Measurements from ENCODE around the gene RNF148.
A peak's percentile ranks its signal among the peaks of the same experiment; 100 is the strongest.

The RNF148 gene

GRCh38 chr7:122702872-122703510 lies at the start of gene RNF148:
RNF148 (minus strand) TSS chr7:122702922; CDS start chr7:122702750, 172 bp downstream.
- DNase-seq (ENCODE audit: low spot score): no peak

- DNase-seq (ENCODE audit: low spot score): no peak
Measured at GRCh38 chr7:122750389-122750788, 47.7 kb upstream of the RNF148 start.

GRCh38 chr7:122748195-122748594 lies 45.5 kb upstream of the RNF148 start:
- DNase-seq (ENCODE audit: low spot score): peak; percentile 36

GRCh38 chr7:122746948-122747347 lies 44.2 kb upstream of the RNF148 start:
- DNase-seq (ENCODE audit: low spot score): no peak

- DNase-seq (ENCODE audit: low spot score): no peak
Measured at GRCh38 chr7:122743211-122743610, 40.5 kb upstream of the RNF148 start.

- DNase-seq (ENCODE audit: low spot score): no peak
Measured at GRCh38 chr7:122738947-122739346, 36.2 kb upstream of the RNF148 start.

GRCh38 chr7:122736183-122736582 lies 33.5 kb upstream of the RNF148 start:
- DNase-seq (ENCODE audit: low spot score): no peak

GRCh38 chr7:122727759-122728158 lies 25.0 kb upstream of the RNF148 start:
- no peak for DNase-seq (ENCODE audit: low spot score)

- DNase-seq (ENCODE audit: low spot score): no peak
Measured at GRCh38 chr7:122727354-122727753, 24.6 kb upstream of the RNF148 start.

GRCh38 chr7:122726881-122727280 lies 24.2 kb upstream of the RNF148 start:
- DNase-seq (ENCODE audit: low spot score): no peak

- no peak for DNase-seq (ENCODE audit: low spot score)
Measured at GRCh38 chr7:122724366-122724765, 21.6 kb upstream of the RNF148 start.

- no peak for DNase-seq (ENCODE audit: low spot score)
Measured at GRCh38 chr7:122719010-122719578, 16.4 kb upstream of the RNF148 start.

GRCh38 chr7:122717356-122718089 lies 14.8 kb upstream of the RNF148 start:
- DNase-seq (ENCODE audit: low spot score): no peak

GRCh38 chr7:122715183-122715582 lies 12.5 kb upstream of the RNF148 start:
- DNase-seq (ENCODE audit: low spot score): no peak

GRCh38 chr7:122710916-122711315 lies 8.2 kb upstream of the RNF148 start:
- DNase-seq (ENCODE audit: low spot score): no peak

- no peak for DNase-seq (ENCODE audit: low spot score)
Measured at GRCh38 chr7:122709930-122710646, 7.4 kb upstream of the RNF148 start.

- no peak for DNase-seq (ENCODE audit: low spot score)
Measured at GRCh38 chr7:122706836-122707235, 4.1 kb upstream of the RNF148 start.

GRCh38 chr7:122699017-122699416 lies 3.7 kb downstream of the RNF148 start, which contains the start of gene RNF133:
RNF133 (minus strand) TSS chr7:122699117; CDS start chr7:122698918, 199 bp downstream.
- DNase-seq (ENCODE audit: low spot score): no peak

GRCh38 chr7:122695816-122696215 lies 6.9 kb downstream of the RNF148 start:
- no peak for DNase-seq (ENCODE audit: low spot score)

- no peak for DNase-seq (ENCODE audit: low spot score)
Measured at GRCh38 chr7:122694697-122695096, 8.0 kb downstream of the RNF148 start.

- no peak for DNase-seq (ENCODE audit: low spot score)
Measured at GRCh38 chr7:122692769-122693309, 9.9 kb downstream of the RNF148 start.

- no peak for DNase-seq (ENCODE audit: low spot score)
Measured at GRCh38 chr7:122691569-122692235, 11.0 kb downstream of the RNF148 start.

All from Ammon's horn (tissue), 1 donor.